NB4 (cell line): ENCODE results near the gene CCKAR.
"Not testable (repeated sequence)": the region's sequence is repeated elsewhere in the genome, so short reads cannot be mapped to it uniquely, and the experiment has no call there.

ENCODE experiments used
- DNase-seq: peaks from one replicate; pipeline ENCODE4 v3.0.0; 2010; ENCODE audit warnings: low read depth
- H3K4me3 ChIP-seq: one replicate; pipeline ENCODE4 v1.5.1; 2011; ENCODE audit warnings: mild to moderate bottlenecking, low read depth, low read length, moderate library complexity
- MAX ChIP-seq: IDR thresholded peaks from 2 replicates; pipeline ENCODE4 v1.6.1; 2011; ENCODE audit warnings: low read depth, low read length
- MYC ChIP-seq: IDR thresholded peaks from 2 replicates; pipeline ENCODE4 v1.6.1; 2011; ENCODE audit warnings: low read depth, low read length
- POLR2A ChIP-seq: IDR thresholded peaks from 2 replicates; pipeline ENCODE4 v1.6.1; 2011; ENCODE audit warnings: mild to moderate bottlenecking; ENCODE audit not compliant: insufficient read length; ENCODE audit errors: extremely low read depth
- TF ChIP-seq, protein P1 (sequence below): IDR thresholded peaks from one replicate; pipeline ENCODE4 v1.5.1; 2012; ENCODE audit warnings: low read depth, low read length

CCKAR gene

GRCh38 chr4:26510334-26510964, 20.2 kb upstream of the CCKAR start:
- no peak for DNase-seq
- TF ChIP-seq MAX (no peak), MYC (no peak)
- no peak overlapping the region for H3K4me3 ChIP-seq

GRCh38 chr4:26509681-26510333, 19.5 kb upstream of the CCKAR start:
- no peak overlapping the region for H3K4me3 ChIP-seq
- TF ChIP-seq, protein P1, sequence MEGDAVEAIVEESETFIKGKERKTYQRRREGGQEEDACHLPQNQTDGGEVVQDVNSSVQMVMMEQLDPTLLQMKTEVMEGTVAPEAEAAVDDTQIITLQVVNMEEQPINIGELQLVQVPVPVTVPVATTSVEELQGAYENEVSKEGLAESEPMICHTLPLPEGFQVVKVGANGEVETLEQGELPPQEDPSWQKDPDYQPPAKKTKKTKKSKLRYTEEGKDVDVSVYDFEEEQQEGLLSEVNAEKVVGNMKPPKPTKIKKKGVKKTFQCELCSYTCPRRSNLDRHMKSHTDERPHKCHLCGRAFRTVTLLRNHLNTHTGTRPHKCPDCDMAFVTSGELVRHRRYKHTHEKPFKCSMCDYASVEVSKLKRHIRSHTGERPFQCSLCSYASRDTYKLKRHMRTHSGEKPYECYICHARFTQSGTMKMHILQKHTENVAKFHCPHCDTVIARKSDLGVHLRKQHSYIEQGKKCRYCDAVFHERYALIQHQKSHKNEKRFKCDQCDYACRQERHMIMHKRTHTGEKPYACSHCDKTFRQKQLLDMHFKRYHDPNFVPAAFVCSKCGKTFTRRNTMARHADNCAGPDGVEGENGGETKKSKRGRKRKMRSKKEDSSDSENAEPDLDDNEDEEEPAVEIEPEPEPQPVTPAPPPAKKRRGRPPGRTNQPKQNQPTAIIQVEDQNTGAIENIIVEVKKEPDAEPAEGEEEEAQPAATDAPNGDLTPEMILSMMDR = no peak
- TF ChIP-seq MAX (no peak), MYC (no peak), POLR2A (no peak)
- no peak for DNase-seq

DNA sequence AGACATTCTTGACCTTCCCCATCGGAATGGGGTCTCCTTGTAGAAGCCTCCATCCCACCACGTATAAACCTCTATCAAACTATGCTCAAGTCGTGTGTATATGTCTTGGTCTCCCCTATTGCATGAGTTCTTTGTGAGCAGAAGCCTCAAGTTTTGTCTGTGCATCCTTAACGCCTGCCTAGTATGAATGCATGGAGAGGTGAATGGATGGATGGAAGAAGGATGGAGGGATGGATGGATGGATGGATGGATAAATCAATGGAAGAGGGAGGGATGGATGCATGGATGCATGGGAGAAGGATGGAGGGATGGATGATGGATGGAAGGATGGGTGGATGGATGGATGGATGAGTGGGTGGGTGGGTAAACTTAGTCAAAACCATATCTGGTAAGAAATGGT, 17.0 kb upstream of the CCKAR start:
- no peak overlapping the region for H3K4me3 ChIP-seq
- DNase-seq = no peak
- TF ChIP-seq POLR2A = no peak
- TF ChIP-seq MYC = no peak
- no peak for TF ChIP-seq MAX
- TF ChIP-seq, protein P1 = no peak

- no peak for TF ChIP-seq MYC
- no peak for TF ChIP-seq POLR2A
- TF ChIP-seq MAX = no peak
- TF ChIP-seq, protein P1 = no peak
- DNase-seq = no peak
- no peak overlapping the region for H3K4me3 ChIP-seq
Observed at GRCh38 chr4:26503844-26504243, 13.6 kb upstream of the CCKAR start.

- TF ChIP-seq, protein P1 = no peak
- no peak for TF ChIP-seq MYC
- TF ChIP-seq MAX = no peak
- no peak for TF ChIP-seq POLR2A
- no peak overlapping the region for H3K4me3 ChIP-seq
- no peak for DNase-seq
Observed at GRCh38 chr4:26503427-26503826, 13.1 kb upstream of the CCKAR start.

- DNase-seq = peak; percentile 54
- H3K4me3 ChIP-seq = not testable (repeated sequence)
Observed at GRCh38 chr4:26500565-26500999, 10.3 kb upstream of the CCKAR start.
